ENCODE data around the gene CMTM2.

DNA sequence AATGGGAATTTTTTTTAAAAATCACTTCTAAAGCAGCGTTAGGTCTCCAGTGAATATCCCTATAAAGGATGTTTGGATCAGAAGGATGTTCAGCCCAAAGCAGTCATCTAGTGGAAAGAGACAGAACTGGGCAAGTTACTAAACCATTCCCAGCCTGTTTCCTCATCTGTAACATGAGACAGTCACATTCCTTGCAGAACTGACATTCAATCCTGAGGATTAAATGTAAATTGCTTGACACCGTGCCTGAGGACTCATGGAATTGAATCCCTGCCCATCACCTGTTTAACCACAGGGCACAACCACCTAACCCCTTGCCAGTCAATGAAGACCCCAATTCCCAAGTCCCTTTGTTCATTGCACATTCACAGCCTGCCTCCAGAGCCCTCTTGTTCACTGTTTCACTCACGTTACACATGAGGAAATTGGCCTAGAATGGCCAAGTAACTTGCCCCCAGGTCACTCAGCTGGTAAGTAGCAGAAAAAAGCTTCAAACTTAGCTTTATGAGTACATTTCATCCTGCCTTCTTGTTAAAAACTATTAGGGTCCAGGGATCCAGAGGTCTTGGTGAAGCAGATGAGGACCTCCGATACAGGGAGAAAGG is 1.4 kb downstream of the CMTM2 start:
- TF ChIP-seq, protein P1, sequence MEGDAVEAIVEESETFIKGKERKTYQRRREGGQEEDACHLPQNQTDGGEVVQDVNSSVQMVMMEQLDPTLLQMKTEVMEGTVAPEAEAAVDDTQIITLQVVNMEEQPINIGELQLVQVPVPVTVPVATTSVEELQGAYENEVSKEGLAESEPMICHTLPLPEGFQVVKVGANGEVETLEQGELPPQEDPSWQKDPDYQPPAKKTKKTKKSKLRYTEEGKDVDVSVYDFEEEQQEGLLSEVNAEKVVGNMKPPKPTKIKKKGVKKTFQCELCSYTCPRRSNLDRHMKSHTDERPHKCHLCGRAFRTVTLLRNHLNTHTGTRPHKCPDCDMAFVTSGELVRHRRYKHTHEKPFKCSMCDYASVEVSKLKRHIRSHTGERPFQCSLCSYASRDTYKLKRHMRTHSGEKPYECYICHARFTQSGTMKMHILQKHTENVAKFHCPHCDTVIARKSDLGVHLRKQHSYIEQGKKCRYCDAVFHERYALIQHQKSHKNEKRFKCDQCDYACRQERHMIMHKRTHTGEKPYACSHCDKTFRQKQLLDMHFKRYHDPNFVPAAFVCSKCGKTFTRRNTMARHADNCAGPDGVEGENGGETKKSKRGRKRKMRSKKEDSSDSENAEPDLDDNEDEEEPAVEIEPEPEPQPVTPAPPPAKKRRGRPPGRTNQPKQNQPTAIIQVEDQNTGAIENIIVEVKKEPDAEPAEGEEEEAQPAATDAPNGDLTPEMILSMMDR (IDR thresholded peaks at IDR 0.05; ENCODE audit: insufficient read depth, low read length, poor library complexity, severe bottlenecking): no peak
- TF ChIP-seq EZH2phosphoT487 (conservative IDR thresholded peaks at IDR 0.05; ENCODE audit: low read length): no peak
